UCSD-AML1 (cell line): ENCODE data around the gene KIF3C.
"Not testable (repeated sequence)": the region's sequence is repeated elsewhere in the genome, so short reads cannot be mapped to it uniquely, and the experiment has no call there.

Experiments
- DNase-seq: peaks from one replicate; lab custom pipeline; 2025; ENCODE audit not compliant: unreplicated experiment; lab: John Stamatoyannopoulos, UW

KIF3C gene

GRCh38 chr2:25966531-25967270 lies 15.6 kb downstream of the KIF3C start:
- no peak for DNase-seq

- DNase-seq: no peak
Measured at GRCh38 chr2:25964891-25965290, 17.4 kb downstream of the KIF3C start.

- peak; percentile 49 for DNase-seq
Measured at GRCh38 chr2:25960920-25961319, 21.4 kb downstream of the KIF3C start.

- DNase-seq: no peak
Measured at GRCh38 chr2:25960396-25960795, 21.9 kb downstream of the KIF3C start.

- DNase-seq: not testable (repeated sequence)
Measured at GRCh38 chr2:25958611-25959010, 23.7 kb downstream of the KIF3C start.

GRCh38 chr2:25957743-25958142 lies 24.6 kb downstream of the KIF3C start:
- DNase-seq: no peak

- DNase-seq: no peak
Measured at GRCh38 chr2:25955869-25956535, 26.3 kb downstream of the KIF3C start.

GRCh38 chr2:25955036-25955435 lies 27.3 kb downstream of the KIF3C start:
- no peak for DNase-seq

GRCh38 chr2:25954199-25954752 lies 28.0 kb downstream of the KIF3C start:
- DNase-seq: no peak

- DNase-seq: peak; percentile 73
Measured at GRCh38 chr2:25951071-25951547, 31.2 kb downstream of the KIF3C start.

GRCh38 chr2:25948437-25948836 lies 33.9 kb downstream of the KIF3C start:
- no peak for DNase-seq

- DNase-seq: no peak
Measured at GRCh38 chr2:25941042-25941441, 41.3 kb downstream of the KIF3C start.

- DNase-seq: no peak
Measured at GRCh38 chr2:25939257-25939668, 43.0 kb downstream of the KIF3C start.

- DNase-seq: no peak
Measured at GRCh38 chr2:25938345-25938744, 44.0 kb downstream of the KIF3C start.

GRCh38 chr2:25936889-25937545 lies 45.3 kb downstream of the KIF3C start:
- DNase-seq: no peak

- DNase-seq: no peak
Measured at GRCh38 chr2:25933622-25934021, 48.7 kb downstream of the KIF3C start.

GRCh38 chr2:25929789-25930473 lies 52.4 kb downstream of the KIF3C start:
- no peak for DNase-seq

GRCh38 chr2:25928668-25929067 lies 53.6 kb downstream of the KIF3C start:
- DNase-seq: no peak

GRCh38 chr2:25926984-25927756 lies 55.1 kb downstream of the KIF3C start:
- DNase-seq: no peak

GRCh38 chr2:25922501-25922900 lies 59.8 kb downstream of the KIF3C start:
- no peak for DNase-seq
